H1 (cell line): ENCODE results near the gene P2RX1. TPM values are rescaled to one million over a fixed set of nuclear protein-coding genes. Genes with fewer than 3 reads are reported as not detected.

ENCODE experiments used
- polyA plus RNA-seq, 7 experiments: library from polyadenylated mRNA; depleted of rRNA in 3 of 7; stranded (reverse) in 5 of 7; unstranded in 2 of 7; fragments of >200 nt in 5 of 7; fragments of 200-250 nt in 2 of 7; gene quantifications; 1 replicate in 5 of 7; 2 replicates in 1 of 7; 4 replicates in 1 of 7; pipeline versions ENCODE4 v1.2.1 to v1.2.3, GENCODE V29; 2011 to 2013; ENCODE audit warnings: missing spikeins in 2 of 7, mixed read lengths in 2 of 7
- total RNA-seq: library from RNA; stranded (reverse); fragmentation: NEBNext Ultra II Directional; extraction: Animal tissue kit (Norgen Biotek cat#: 25700); gene quantifications from 2 replicates; pipeline ENCODE4 v1.2.1, GENCODE V29; 2021
- TF ChIP-seq, protein P1 (sequence below): fragments of 300-600 bp; sonication (generic); IDR thresholded peaks from 2 replicates; pipeline ENCODE4 v1.7.1; 2012; ENCODE audit warnings: low read length, moderate library complexity, mild to moderate bottlenecking, inconsistent platforms; ENCODE audit not compliant: insufficient replicate concordance

P2RX1 gene
- total and polyA plus RNA-seq, 2 of the 8 experiments (the other 6 are each of a cell fraction or from before 2014, with no cell fraction given), result 0.45 to 1.1 TPM

DNA sequence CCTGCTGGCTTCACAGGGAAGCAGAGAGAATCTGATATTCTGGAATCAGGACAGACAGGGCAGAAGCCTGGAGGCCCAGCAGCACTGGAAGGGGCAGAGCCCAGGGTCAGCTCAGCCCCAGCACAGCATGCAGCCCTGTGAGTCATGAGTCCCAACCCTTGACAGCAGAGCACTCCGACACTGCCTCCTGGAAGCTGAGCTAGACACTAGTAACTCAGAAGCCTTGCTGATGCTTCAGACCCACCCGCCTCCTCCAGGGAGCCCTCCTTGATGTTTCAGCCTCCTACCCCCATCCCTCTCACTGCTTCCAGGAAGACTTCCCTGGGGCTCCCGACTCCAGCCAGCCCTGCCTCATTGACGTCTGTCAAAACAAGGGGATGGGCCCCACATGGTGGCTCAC, 30.3 kb downstream of the P2RX1 start (continued):
- TF ChIP-seq, protein P1, sequence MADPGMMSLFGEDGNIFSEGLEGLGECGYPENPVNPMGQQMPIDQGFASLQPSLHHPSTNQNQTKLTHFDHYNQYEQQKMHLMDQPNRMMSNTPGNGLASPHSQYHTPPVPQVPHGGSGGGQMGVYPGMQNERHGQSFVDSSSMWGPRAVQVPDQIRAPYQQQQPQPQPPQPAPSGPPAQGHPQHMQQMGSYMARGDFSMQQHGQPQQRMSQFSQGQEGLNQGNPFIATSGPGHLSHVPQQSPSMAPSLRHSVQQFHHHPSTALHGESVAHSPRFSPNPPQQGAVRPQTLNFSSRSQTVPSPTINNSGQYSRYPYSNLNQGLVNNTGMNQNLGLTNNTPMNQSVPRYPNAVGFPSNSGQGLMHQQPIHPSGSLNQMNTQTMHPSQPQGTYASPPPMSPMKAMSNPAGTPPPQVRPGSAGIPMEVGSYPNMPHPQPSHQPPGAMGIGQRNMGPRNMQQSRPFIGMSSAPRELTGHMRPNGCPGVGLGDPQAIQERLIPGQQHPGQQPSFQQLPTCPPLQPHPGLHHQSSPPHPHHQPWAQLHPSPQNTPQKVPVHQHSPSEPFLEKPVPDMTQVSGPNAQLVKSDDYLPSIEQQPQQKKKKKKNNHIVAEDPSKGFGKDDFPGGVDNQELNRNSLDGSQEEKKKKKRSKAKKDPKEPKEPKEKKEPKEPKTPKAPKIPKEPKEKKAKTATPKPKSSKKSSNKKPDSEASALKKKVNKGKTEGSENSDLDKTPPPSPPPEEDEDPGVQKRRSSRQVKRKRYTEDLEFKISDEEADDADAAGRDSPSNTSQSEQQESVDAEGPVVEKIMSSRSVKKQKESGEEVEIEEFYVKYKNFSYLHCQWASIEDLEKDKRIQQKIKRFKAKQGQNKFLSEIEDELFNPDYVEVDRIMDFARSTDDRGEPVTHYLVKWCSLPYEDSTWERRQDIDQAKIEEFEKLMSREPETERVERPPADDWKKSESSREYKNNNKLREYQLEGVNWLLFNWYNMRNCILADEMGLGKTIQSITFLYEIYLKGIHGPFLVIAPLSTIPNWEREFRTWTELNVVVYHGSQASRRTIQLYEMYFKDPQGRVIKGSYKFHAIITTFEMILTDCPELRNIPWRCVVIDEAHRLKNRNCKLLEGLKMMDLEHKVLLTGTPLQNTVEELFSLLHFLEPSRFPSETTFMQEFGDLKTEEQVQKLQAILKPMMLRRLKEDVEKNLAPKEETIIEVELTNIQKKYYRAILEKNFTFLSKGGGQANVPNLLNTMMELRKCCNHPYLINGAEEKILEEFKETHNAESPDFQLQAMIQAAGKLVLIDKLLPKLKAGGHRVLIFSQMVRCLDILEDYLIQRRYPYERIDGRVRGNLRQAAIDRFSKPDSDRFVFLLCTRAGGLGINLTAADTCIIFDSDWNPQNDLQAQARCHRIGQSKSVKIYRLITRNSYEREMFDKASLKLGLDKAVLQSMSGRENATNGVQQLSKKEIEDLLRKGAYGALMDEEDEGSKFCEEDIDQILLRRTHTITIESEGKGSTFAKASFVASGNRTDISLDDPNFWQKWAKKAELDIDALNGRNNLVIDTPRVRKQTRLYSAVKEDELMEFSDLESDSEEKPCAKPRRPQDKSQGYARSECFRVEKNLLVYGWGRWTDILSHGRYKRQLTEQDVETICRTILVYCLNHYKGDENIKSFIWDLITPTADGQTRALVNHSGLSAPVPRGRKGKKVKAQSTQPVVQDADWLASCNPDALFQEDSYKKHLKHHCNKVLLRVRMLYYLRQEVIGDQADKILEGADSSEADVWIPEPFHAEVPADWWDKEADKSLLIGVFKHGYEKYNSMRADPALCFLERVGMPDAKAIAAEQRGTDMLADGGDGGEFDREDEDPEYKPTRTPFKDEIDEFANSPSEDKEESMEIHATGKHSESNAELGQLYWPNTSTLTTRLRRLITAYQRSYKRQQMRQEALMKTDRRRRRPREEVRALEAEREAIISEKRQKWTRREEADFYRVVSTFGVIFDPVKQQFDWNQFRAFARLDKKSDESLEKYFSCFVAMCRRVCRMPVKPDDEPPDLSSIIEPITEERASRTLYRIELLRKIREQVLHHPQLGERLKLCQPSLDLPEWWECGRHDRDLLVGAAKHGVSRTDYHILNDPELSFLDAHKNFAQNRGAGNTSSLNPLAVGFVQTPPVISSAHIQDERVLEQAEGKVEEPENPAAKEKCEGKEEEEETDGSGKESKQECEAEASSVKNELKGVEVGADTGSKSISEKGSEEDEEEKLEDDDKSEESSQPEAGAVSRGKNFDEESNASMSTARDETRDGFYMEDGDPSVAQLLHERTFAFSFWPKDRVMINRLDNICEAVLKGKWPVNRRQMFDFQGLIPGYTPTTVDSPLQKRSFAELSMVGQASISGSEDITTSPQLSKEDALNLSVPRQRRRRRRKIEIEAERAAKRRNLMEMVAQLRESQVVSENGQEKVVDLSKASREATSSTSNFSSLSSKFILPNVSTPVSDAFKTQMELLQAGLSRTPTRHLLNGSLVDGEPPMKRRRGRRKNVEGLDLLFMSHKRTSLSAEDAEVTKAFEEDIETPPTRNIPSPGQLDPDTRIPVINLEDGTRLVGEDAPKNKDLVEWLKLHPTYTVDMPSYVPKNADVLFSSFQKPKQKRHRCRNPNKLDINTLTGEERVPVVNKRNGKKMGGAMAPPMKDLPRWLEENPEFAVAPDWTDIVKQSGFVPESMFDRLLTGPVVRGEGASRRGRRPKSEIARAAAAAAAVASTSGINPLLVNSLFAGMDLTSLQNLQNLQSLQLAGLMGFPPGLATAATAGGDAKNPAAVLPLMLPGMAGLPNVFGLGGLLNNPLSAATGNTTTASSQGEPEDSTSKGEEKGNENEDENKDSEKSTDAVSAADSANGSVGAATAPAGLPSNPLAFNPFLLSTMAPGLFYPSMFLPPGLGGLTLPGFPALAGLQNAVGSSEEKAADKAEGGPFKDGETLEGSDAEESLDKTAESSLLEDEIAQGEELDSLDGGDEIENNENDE, result no peak
